ENCODE results near the gene UBASH3A.

Gene UBASH3A, protein sequence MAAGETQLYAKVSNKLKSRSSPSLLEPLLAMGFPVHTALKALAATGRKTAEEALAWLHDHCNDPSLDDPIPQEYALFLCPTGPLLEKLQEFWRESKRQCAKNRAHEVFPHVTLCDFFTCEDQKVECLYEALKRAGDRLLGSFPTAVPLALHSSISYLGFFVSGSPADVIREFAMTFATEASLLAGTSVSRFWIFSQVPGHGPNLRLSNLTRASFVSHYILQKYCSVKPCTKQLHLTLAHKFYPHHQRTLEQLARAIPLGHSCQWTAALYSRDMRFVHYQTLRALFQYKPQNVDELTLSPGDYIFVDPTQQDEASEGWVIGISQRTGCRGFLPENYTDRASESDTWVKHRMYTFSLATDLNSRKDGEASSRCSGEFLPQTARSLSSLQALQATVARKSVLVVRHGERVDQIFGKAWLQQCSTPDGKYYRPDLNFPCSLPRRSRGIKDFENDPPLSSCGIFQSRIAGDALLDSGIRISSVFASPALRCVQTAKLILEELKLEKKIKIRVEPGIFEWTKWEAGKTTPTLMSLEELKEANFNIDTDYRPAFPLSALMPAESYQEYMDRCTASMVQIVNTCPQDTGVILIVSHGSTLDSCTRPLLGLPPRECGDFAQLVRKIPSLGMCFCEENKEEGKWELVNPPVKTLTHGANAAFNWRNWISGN

DNA sequence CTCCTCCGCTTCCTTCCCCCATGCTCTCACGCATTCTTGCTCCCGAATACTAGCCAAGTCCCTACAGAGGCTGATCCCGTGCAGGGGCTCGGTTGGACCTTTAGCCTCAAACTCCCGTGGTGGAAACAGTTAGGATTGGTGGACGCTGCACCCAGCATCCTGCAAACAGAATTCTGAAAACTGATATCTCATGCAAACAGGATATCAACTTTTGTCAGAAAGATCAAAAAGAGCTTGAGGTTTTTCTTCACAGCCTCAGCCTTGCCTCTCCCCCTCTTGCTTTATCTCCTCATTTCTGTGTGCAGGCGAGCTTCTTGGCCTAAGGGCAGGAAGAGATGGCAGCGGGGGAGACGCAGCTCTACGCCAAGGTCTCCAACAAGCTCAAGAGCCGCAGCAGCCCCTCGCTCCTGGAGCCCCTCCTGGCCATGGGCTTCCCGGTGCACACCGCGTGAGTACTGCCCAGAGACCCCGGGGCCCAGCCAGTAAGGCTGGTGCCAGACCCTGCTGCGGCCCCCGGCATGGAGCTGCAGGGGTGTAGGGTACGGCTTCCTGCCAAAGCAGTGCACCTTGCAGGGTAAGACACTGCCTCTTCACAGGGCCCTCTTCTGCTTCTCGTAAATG lies at the start of gene UBASH3A:
Gene UBASH3A (plus strand): TSS at position 292 of the 621 bp plus-strand sequence. CDS start 44 bp downstream, at position 336.
- DNase-seq = no peak

DNA sequence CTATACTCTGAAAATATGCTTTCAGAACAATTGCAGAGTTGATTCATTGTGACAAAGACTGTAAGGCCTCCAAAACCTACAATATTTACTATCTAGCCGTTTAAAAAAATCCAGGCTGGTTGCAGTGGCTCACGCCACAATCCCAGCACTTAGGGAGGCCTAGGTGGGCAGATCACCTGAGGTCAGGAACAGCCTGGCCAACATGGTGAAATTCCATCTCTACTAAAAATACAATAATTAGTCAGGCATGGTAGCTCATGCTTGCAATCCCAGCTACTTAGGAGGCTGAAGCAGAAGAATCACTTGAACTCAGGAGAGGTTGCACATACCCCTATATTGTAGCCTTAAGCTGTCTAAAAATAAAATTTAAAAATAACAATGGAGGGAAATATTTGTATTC lies 47.7 kb upstream of the UBASH3A start:
- no peak for DNase-seq

DNA sequence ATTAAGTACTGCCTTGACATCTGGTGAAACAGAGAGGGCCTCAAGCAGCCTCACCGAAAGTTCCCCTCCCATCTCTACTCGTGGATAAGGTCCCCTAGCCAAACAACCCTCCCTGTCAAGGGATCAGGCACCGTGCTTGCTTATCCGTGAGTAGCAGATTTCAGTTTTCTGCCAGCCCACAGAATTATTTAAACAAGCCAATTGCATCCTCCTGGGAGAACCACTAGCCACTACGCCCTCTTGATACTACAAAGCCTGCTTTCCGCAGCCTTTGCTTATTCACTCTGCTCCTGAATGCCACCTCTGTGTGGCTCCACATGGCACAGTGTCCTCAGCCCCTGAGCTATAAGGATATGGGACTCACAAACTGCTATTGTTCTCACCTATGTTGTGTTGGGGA lies 47.1 kb upstream of the UBASH3A start:
- no peak for DNase-seq

DNA sequence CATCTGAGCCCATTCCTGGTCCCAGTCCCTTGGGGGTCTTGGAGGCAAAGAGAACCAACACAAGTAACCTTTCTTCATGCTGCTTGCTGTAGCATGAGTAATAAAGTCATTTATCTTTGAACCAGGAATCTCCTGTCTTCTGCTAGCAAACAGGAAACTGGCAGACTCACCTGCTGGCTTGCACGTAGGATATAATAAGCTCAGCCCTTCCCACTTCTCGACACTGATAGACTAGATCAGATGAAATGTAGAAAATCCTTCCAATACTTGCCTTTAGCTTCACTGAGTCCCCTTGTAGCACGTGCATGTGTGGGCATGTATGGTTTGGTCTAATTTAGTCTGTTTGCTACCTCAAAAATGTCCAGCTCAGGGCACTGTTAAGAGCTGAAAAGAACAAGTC lies 46.4 kb upstream of the UBASH3A start:
- DNase-seq = no peak

DNA sequence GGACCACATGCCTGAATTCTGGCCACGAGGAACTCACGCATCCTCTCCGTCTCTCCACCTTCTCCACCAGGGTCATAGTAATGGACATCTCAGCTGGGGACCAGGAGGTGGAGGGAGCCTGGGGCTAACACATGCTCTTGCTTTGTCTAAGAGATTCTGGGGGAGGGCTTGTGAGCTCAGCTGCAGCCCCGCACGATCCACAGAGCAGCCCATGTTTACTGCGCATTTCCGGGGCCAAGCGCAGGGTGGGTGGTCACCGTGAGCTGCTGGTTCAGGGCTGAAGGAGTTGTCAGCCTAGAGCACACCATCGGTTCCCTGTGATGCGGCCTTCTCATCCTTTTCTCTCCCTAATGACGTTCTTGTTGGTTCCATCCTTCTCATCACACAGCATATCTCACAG lies 45.4 kb upstream of the UBASH3A start:
- DNase-seq = no peak

DNA sequence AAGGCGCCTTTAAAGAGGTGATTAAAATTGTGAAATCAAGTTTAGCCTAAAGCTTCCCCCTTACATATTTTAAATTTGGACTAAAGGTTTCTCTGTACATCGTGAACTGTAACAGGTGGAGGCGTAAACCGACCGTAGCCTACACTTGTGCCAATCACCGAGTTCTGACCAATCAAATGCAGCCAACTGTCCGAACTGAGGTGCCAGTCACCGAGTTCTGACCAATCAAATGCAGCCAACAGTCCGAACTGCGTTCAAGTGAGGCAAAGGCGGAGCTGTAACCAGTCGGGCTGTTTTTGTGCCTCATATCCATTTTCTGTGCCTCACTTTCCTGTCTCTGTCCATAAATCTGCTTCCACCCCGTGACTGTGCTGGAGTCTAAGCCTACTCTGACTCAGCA lies 44.8 kb upstream of the UBASH3A start:
- DNase-seq = no peak

DNA sequence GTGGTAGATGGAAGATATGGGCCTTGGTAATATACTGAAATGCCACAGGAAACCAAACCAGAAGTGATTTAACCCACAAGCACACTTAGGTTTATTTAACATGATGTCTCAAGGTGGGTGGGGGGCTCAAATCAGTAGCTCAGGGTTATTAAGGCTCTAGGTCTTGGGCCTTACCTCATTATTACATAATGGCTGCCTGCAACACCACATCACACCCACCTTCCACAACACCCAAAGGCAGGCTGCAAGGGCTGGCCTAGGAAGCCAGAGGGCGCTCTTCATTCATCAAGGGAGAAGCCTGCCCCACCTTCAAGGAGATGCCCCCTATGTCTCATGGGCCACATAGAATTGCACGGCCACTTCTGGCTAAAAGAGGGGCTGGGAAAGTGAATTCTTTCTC lies 43.4 kb upstream of the UBASH3A start:
- no peak for DNase-seq

DNA sequence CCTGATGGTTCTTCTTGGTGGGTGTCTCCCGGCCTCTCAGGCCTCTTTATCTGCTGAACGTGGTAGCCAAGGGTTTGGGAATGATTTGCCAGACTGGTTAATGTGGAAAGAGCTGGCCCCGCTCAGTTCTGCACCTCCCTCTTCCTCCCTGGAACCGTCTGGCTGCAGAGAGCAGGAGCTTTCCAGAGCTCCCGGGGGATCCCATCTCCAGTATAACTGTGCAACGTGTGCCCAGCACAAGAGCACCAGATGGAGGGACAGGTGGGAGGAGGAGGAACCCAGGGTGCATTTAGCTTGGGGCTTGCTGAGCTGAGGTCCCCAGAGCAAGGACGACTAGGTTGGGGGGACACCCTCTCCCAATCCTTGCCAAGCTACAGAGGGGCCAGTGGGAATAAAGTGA lies 42.4 kb upstream of the UBASH3A start:
- DNase-seq = no peak

DNA sequence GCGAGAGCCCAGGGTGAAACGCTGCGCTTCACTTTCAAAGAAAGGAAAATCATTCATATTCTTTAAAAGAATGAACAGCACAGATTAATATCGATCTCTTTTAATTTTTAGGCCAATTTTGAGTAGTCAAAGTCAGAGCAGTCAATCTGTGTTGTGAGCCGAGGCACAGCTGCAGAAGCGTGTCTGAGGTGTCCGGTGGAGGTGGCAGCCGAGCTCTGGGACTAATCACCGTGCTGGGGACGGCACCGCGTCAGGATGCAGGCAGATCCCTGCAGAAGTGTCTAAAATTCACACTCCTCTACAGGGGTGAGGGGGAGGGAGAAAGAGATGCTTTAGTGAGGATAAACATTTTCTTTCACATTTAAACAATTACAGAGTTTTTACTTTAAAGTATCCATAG lies 41.5 kb upstream of the UBASH3A start:
- no peak for DNase-seq

DNA sequence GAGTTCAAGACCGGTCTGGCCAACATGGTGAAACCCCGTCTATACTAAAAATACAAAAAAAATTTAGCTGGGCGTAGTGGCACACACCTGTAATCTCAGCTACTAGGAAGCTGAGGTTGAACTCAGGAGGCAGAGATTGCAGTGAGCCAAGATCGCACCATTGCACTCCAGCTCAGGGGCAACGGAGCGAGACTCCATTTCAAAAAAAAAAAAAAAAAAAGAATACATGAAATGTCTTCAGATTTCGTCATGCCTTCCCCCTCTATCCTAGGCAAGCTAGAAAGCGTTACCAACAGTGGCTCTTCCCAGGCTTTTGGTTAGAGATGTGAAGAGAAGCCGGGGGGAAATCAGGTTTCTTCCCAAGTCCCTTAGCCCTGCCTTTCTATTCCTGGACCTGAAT lies 41.0 kb upstream of the UBASH3A start:
- no peak for DNase-seq

DNA sequence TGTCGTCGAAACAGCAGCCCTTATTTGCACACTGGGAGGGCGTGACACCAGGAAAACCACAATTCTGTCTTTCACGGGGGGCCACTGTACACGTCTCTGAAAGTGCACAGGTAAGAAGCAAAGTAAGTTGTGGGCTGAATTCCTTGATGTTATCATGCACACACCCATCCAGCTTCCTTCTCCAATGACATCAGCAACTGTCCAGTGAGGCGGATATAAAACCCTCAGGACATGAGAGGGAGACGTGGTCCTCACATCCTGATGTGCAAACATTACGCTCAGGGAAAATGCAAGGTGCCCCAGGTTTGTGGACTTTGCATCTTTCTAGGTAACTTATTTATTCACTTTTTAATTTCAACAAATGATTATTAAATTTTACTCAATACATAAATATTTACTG lies 40.4 kb upstream of the UBASH3A start:
- no peak for DNase-seq

DNA sequence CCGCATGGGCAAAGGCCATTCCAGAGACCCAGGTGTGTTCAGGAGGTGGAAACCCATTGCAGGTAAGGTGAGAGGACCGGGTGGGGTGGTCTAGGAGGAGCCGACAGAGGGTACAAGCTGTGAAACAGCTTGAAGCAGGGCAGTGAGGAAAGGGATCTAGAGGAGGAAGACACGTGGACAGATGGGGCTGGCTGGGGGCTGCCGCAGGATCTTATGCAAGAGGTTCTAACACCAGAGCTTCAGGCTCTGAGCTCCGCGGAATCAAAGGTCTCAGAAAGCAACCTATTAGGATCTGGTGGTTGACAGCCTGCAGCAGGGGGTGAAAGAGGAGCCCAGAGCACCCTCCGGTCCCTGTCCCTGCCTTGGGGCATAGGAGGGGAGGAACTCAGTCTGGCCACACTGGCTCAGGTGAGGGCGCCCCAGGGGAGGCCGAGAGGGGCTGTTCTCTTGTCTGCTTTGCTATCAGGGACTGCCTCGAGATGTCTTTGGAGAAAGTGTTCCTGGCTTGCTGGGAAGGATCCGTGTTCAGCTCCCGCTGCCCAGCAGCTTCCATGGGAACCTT lies 39.3 kb upstream of the UBASH3A start:
- DNase-seq = no peak

DNA sequence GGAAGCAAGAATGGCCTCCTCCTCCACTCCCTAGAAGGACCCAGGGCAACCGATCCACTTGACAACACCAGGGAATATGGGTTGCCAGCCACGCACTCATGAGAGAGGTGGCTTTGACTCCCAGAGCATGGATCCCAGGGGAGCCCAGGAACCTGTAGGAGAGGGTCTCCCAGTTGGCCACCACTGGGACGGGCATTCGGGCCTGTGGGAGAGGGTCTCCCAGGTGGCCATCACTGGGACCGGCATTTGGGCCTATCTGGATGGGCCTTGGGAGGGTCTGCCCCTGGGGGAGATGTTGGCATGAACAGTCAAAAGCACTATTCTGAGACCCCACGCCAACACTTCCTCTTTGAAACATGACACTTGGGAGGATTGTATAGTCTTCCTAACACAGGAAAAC lies 37.9 kb upstream of the UBASH3A start:
- DNase-seq = no peak

DNA sequence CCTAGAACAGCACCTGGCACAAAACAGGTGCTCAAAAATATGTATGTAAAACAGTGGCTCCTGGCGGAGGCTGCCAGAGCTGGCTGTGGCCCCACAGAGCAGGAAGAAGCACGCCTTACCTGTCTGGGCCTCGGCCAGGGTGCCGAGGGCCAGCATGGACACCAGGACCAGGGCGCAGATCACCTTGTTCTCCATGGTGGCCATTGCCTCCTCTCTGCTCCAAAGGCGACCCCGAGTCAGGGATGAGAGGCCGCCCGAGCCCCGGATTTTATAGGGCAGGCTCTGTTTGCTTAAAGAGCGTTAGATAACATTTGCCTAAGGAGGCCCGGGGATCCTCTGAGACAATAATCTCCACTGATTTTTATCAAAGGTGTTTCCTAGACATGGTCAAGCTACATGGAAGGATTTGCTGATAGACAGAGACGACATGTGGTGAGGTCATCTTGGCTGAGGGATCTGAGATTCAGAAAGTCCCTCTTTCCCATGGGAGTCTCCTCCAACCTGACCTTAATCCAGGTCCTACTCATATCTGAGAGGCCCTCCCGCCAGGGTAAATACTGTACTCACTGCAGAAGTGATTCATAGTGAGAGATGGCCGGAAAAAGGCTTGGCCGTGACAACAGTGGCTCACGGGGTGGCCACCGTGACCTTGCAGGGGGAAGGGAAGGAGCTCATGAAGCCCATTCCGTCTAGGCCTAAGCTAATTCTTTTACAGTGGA lies 37.3 kb upstream of the UBASH3A start, which contains the start of gene TFF1:
Gene TFF1 (minus strand): TSS at position 244 of the 719 bp plus-strand sequence. CDS start 40 bp downstream, at position 204.
- no peak for DNase-seq

DNA sequence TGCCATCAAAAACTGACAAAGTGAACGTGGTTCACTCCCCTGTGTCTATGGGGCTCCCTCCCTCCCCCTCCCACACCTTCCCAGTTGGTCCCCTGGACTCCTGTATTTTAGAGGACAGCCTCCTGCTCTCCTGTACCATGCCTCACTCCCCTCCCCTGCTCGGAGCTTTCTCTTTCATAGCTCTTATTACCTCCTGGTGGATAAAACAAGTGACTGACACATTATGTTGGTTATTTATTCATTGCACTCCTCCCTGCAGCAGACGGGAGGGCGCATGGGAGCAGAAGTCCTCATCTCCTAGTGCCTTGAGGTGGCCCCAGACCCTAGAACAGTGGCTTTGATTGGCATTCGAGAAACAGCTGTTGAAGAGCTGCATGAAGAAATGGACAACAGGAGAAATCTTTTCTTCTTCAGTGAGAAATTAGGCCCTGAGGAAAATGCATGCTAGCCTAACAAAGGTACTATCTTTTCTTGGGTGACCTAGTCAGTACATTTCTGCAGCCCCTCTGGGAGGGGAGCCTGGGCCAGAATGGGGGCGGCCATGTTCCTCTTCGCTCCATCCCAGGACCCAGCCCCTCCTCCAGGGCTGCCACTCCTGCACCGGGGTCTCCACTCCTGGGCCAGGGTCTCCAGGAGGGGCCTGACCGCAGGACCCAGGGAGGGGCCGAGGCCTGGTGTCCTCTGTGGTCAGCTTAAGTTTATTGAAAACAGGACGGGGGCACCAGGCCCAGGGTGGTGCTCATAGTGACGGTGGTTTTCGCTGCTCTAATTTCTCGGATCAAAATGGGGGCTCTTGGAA lies 36.1 kb upstream of the UBASH3A start:
- no peak for DNase-seq

DNA sequence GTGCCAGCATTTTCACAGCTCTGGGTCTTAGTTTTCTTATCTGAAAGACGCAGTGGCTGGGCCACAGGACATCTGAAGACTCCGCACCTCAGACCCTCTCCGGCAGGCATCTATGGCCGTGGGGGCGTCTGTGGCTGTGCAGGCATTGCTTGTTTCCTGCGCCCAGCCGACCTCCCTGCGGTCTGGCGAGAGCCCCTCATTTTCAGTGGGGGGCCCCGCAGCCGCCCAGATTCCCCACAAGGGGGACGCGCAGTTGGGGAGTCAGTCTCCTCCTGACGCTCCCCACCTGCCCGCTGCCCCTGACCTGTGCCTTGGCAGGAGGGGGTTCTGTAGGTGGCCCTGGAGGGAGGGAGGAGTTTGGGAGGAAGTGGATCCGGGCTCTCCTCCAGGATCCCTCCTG lies 33.9 kb upstream of the UBASH3A start:
- no peak for DNase-seq

DNA sequence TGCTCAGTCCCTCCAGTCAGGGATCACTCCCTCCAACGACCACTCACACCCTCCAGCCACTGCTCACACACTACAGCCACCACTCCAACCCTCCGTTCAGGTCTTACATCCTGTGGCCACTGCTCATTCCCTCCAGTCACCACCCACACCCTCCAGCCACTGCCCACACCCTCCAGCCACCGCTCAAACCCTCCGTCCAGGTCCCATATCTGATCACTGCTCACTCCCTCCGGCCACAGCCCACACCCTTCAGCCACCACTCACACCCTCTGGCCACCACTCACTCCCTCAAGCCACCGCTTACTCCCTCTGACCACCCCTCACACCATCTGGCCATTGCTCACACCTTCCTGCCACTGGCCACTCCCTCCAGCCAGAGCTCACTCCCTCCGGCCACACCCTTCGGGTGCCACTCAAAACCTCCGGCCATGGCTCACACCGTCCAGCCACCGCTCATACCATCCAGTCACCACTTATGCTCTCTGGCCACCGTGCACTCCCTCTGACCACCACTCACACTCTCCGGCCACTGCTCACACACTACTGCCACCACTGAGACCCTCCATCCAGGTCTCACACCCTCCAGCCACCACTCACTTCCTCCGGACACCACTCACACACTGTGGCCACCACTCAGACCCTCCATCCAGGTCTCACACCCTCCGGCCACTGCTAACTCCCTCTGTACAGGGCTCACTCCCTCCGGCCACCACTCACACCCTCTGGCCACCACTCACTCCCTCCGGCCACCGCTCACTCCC lies 32.6 kb upstream of the UBASH3A start:
- no peak for DNase-seq

DNA sequence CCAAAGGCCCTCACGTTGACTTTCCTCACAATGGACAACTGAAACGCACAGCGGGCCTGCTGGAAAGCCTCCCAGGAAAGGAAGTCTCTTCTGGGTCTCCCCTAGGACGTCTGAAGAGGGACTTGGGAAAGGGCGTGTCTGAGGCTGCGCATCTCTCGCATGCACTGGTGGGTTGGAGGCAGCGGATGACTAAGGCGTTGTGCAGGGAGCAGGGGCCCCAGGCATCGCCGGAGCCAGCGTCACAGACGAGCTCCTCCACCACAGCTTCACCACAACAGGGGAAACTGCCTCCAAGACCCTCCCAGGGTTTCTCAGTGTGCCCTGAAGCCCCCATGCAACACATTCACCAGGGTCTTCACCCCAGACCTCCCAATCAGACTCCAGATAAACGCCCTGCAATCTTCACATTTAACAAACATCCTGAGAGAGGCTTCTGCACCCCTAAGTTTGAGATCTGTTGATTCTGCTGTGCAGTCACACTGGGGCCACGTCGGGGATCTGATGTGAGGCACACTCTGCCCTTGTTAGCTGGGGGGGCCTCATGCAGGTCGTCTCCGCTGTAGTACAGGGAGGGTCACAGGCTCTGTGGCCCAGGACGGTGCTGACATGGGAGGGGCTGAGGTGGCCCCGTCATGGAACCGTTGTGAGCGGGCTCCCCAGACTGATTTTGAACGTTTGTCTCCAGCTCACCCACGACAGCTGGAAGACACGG lies 30.4 kb upstream of the UBASH3A start:
- no peak for DNase-seq

DNA sequence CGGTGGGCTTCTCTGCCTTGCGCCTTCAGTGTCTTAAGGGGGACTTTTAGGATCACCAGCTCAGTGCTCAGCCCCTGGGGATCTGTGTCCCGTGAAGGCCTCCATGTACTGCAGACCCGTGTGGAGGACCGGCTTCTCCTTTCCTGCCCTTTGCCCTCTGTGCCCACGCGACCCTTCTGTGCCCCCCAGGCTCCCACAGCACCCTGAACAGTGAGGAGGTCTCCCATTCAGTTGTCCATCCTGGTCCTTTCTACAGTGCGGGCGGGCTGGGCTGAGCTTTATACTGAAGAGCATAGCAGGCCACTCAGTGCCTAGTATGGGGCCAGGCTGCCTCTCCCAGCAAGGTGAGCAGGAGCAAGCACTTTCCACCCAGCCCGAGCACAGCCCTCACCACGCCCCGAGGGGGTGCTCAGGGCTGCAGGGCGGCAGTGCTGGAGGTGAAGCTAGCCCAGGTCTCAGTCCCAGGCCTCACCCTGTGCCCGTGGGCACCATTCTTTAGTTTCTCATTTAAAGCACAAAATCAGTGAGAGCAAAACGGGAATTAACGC lies 29.7 kb upstream of the UBASH3A start:
- no peak for DNase-seq

DNA sequence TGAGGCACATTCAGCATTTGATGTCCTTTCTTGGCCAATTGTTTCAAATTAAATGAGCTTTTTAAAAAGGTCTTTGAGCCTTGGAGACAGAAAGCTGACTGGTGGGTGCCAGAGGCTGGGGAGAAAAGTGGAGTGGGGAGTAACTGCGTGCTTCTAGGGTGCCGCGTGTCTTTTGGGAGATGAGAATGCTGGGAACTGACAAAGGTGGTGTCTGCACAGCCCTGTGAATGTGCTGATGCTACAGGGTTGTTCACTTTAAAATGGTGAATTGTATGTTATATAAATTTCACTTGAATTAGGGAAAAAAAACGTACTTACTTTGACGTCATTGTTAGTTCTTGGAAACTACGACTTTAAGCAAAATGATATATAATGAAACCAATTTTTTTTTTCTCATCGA lies 29.2 kb upstream of the UBASH3A start:
- no peak for DNase-seq

Measured in fibroblast of skin of right biceps (primary cell).